GM18858 (cell line): ENCODE results near the gene MTA3.

ENCODE experiments used
- ATAC-seq: cut with Tn5 transposase; IDR thresholded peaks from one replicate; pipeline ENCODE4 v1.9.1; 2021; ENCODE audit not compliant: unreplicated experiment

Gene MTA3

GRCh38 chr2:42784204-42784880 lies 215.9 kb downstream of the MTA3 start:
- no peak for ATAC-seq

GRCh38 chr2:42786561-42787345 lies 218.3 kb downstream of the MTA3 start:
- no peak for ATAC-seq

- no peak for ATAC-seq
These were observed 219.0 kb downstream of the MTA3 start for GRCh38 chr2:42787424-42787787.

GRCh38 chr2:42787788-42788477 lies 219.5 kb downstream of the MTA3 start:
- no peak for ATAC-seq

- ATAC-seq: no peak
These were observed 220.0 kb downstream of the MTA3 start for GRCh38 chr2:42788478-42788793.

- no peak for ATAC-seq
These were observed 220.4 kb downstream of the MTA3 start for GRCh38 chr2:42788882-42789281.

GRCh38 chr2:42789751-42790150 lies 221.3 kb downstream of the MTA3 start:
- ATAC-seq: no peak

- ATAC-seq: no peak
These were observed 223.2 kb downstream of the MTA3 start for GRCh38 chr2:42791606-42792005.

- ATAC-seq: no peak
These were observed 223.7 kb downstream of the MTA3 start for GRCh38 chr2:42792087-42792582.

- no peak for ATAC-seq
These were observed 224.3 kb downstream of the MTA3 start, which contains the start of gene HAAO for GRCh38 chr2:42792583-42793333. Gene HAAO, minus strand, starts transcription at chr2:42792583. Its CDS starts 47 bp downstream, at chr2:42792536.

GRCh38 chr2:42793334-42794270 lies 225.2 kb downstream of the MTA3 start:
- no peak for ATAC-seq

GRCh38 chr2:42794271-42795046 lies 226.0 kb downstream of the MTA3 start:
- ATAC-seq: no peak

GRCh38 chr2:42795275-42795674 lies 226.8 kb downstream of the MTA3 start:
- no peak for ATAC-seq

GRCh38 chr2:42795841-42796301 lies 227.4 kb downstream of the MTA3 start:
- ATAC-seq: peak; percentile 39

- ATAC-seq: peak; percentile 45
These were observed 228.2 kb downstream of the MTA3 start for GRCh38 chr2:42796427-42797248.

- no peak for ATAC-seq
These were observed 228.8 kb downstream of the MTA3 start for GRCh38 chr2:42797281-42797680.

- ATAC-seq: no peak
These were observed 231.4 kb downstream of the MTA3 start for GRCh38 chr2:42799881-42800280.

GRCh38 chr2:42800461-42800962 lies 232.1 kb downstream of the MTA3 start:
- no peak for ATAC-seq
